ENCODE results near the gene CKS1B. TPM values are rescaled to one million over a fixed set of nuclear protein-coding genes. Genes with fewer than 3 reads are reported as not detected.
A peak's percentile ranks its signal among the peaks of the same experiment; 100 is the strongest.

The CKS1B gene
- total RNA-seq, 5 donors from 2014 or later (not counting 1 experiment from before 2014, with no cell fraction given): 7.9 to 11.8 (median 10.3) TPM

- WGBS (ENCODE audit: insufficient coverage): no CpG with 5 or more reads among the region's 6 CpGs
- Mint-ChIP-seq H3K4me1 (peaks cover 58 to 70% (median 67%) of the 10 kb centered on the region in 3 donors), H3K4me3 (peak overlapping the region in 2 of 3 donors; percentile 55 to 89), H3K36me3 (peaks cover 3% of the 10 kb centered on the region), H3K9me3 (no peaks in the 10 kb centered on the region), H3K27me3 (no peaks in the 10 kb centered on the region), H3K27ac (peak overlapping the region; percentile 81 to 82)
- Histone ChIP-seq H3K27me3 (replicated peaks in 1 of 2; ENCODE audit: control insufficient read depth in 2 of 2, extremely low read depth in 1 of 2, insufficient read depth in 2 of 2, low read length in 1 of 2) (no peaks in the 10 kb centered on the region), H3K36me3 (ENCODE audit: control insufficient read depth in 2 of 2, extremely low read depth in 1 of 2, insufficient read depth in 1 of 2, low read length in 1 of 2) (peaks cover 4 to 25% of the 10 kb centered on the region in 2 donors), H3K4me1 (ENCODE audit: control insufficient read depth in 1 of 2, extremely low read depth in 1 of 2, insufficient read depth in 2 of 2, low read length in 2 of 2) (peaks cover 39 to 56% of the 10 kb centered on the region in 2 experiments), H3K9me3 (no peaks in the 10 kb centered on the region), H3K4me3 (ENCODE audit: control insufficient read depth in 1 of 2, extremely low read depth in 1 of 2, low read length in 1 of 2) (peak overlapping the region in 1 of 2 donors; percentile 15), H3K27ac (ENCODE audit: low read length) (peak overlapping the region; percentile 50)
- ChIA-PET POLR2A (interaction anchor here in 1 of 2 donors (0.6 kb wide), 1 partner anchor 118 kb away, joined by 7 read pairs; no protein-coding TSS in a partner anchor), CTCF (interaction anchor here (0.6 to 3.5 kb wide), 18 partner anchors 11 to 458 kb away, joined by 3 to 23 read pairs (median 4); partner anchors contain the start of genes PMVK (in 2 of the 2), CKS1B (in 1 of the 2), FLAD1 (in 1 of the 2) and LENEP (in 1 of the 2))
- no peak for DNase-seq
- ATAC-seq (replicated peaks in 1 of 4): peak in 2 of 4 experiments; percentile 2 to 3
These were observed 43.5 kb downstream of the CKS1B start for GRCh38 chr1:155017946-155018316.

GRCh38 chr1:155018617-155019348, 44.3 kb downstream of the CKS1B start:
- no peak overlapping the region for H3K27ac ChIP-seq (ENCODE audit: low read length)

GRCh38 chr1:155019377-155020245, 45.1 kb downstream of the CKS1B start:
- no peaks in the 10 kb centered on the region for H3K9me3 ChIP-seq
- no peak overlapping the region for H3K4me3 ChIP-seq (ENCODE audit: control insufficient read depth in 1 of 2, extremely low read depth in 1 of 2, low read length in 1 of 2)
- Mint-ChIP-seq H3K4me3 (peak overlapping the region in 1 of 3 donors; percentile 3), H3K27me3 (no peaks in the 10 kb centered on the region), H3K4me1 (peaks cover 42 to 57% (median 56%) of the 10 kb centered on the region in 3 donors), H3K27ac (peak overlapping the region; percentile 56 to 79), H3K9me3 (no peaks in the 10 kb centered on the region), H3K36me3 (peaks cover 3% of the 10 kb centered on the region)
- H3K27ac ChIP-seq (ENCODE audit: low read length): peak overlapping the region; percentile 6
- DNase-seq: no peak
- ChIA-PET CTCF (interaction anchor here (0.7 to 1.4 kb wide), 4 partner anchors 12 to 83 kb away, joined by 3 to 10 read pairs (median 4); partner anchors contain the start of gene PMVK (in 1 of the 2)), POLR2A (interaction anchor here (0.5 to 0.6 kb wide), 2 partner anchors 66 to 556 kb away, joined by 5 read pairs; no protein-coding TSS in a partner anchor)
- H3K36me3 ChIP-seq (ENCODE audit: control insufficient read depth in 2 of 2, extremely low read depth in 1 of 2, insufficient read depth in 1 of 2, low read length in 1 of 2): peaks cover 4 to 20% of the 10 kb centered on the region in 2 donors
- WGBS (ENCODE audit: insufficient coverage): 64% methylated on average over 11 of the region's 11 CpGs
- no peaks in the 10 kb centered on the region for H3K27me3 ChIP-seq (replicated peaks in 1 of 2; ENCODE audit: control insufficient read depth in 2 of 2, extremely low read depth in 1 of 2, insufficient read depth in 2 of 2, low read length in 1 of 2)
- peaks cover 26 to 42% of the 10 kb centered on the region in 2 experiments for H3K4me1 ChIP-seq (ENCODE audit: control insufficient read depth in 1 of 2, extremely low read depth in 1 of 2, insufficient read depth in 2 of 2, low read length in 2 of 2)
- ATAC-seq (replicated peaks in 1 of 4): no peak

More at GRCh38 chr1:155018617-155019348, 44.3 kb downstream of the CKS1B start:
- Mint-ChIP-seq H3K27me3 (no peaks in the 10 kb centered on the region), H3K4me1 (peaks cover 51 to 64% (median 64%) of the 10 kb centered on the region in 3 donors), H3K4me3 (no peak overlapping the region), H3K36me3 (peaks cover 3% of the 10 kb centered on the region), H3K27ac (peak overlapping the region; percentile 56 to 79), H3K9me3 (no peaks in the 10 kb centered on the region)
- Histone ChIP-seq H3K4me3 (ENCODE audit: control insufficient read depth in 1 of 2, extremely low read depth in 1 of 2, low read length in 1 of 2) (no peak overlapping the region), H3K27me3 (replicated peaks in 1 of 2; ENCODE audit: control insufficient read depth in 2 of 2, extremely low read depth in 1 of 2, insufficient read depth in 2 of 2, low read length in 1 of 2) (no peaks in the 10 kb centered on the region), H3K36me3 (ENCODE audit: control insufficient read depth in 2 of 2, extremely low read depth in 1 of 2, insufficient read depth in 1 of 2, low read length in 1 of 2) (peaks cover 4 to 25% of the 10 kb centered on the region in 2 donors), H3K4me1 (ENCODE audit: control insufficient read depth in 1 of 2, extremely low read depth in 1 of 2, insufficient read depth in 2 of 2, low read length in 2 of 2) (peaks cover 33 to 50% of the 10 kb centered on the region in 2 experiments), H3K9me3 (no peaks in the 10 kb centered on the region)
- ATAC-seq (replicated peaks in 1 of 4) (no peak), DNase-seq (no peak)
- POLR2A ChIA-PET: interaction anchor here (0.5 to 0.6 kb wide), 3 partner anchors 33 to 555 kb away, joined by 5 to 7 read pairs (median 5); no protein-coding TSS in a partner anchor
- CTCF ChIA-PET: interaction anchor here (0.6 to 3.5 kb wide), 7 partner anchors 11 to 314 kb away, joined by 3 to 23 read pairs (median 10); partner anchors contain the start of genes FLAD1 (in 1 of the 2), PMVK (in 1 of the 2) and PYGO2 (in 1 of the 2)
- 87% methylated on average over 3 of the region's 8 CpGs for WGBS (ENCODE audit: insufficient coverage)

GRCh38 chr1:155022136-155022926, 47.9 kb downstream of the CKS1B start:
- POLR2A ChIA-PET: interaction anchor here in 1 of 2 donors (0.5 to 0.7 kb wide), 2 partner anchors 28 to 38 kb away, joined by 3 to 6 read pairs; no protein-coding TSS in a partner anchor
- Mint-ChIP-seq H3K4me1 (peaks cover 22 to 41% (median 34%) of the 10 kb centered on the region in 3 donors), H3K27ac (peak overlapping the region in 1 of 2 donors; percentile 55)

GRCh38 chr1:155022927-155023236, 48.4 kb downstream of the CKS1B start:
- Mint-ChIP-seq H3K36me3 (no peaks in the 10 kb centered on the region), H3K27me3 (no peaks in the 10 kb centered on the region), H3K9me3 (no peaks in the 10 kb centered on the region), H3K4me1 (peaks cover 17 to 37% (median 29%) of the 10 kb centered on the region in 3 donors), H3K27ac (peak overlapping the region in 1 of 2 donors; percentile 34), H3K4me3 (no peak overlapping the region)
- Histone ChIP-seq H3K36me3 (ENCODE audit: control insufficient read depth in 2 of 2, extremely low read depth in 1 of 2, insufficient read depth in 1 of 2, low read length in 1 of 2) (no peaks in the 10 kb centered on the region), H3K4me1 (ENCODE audit: control insufficient read depth in 1 of 2, extremely low read depth in 1 of 2, insufficient read depth in 2 of 2, low read length in 2 of 2) (peaks cover 5 to 9% of the 10 kb centered on the region in 2 experiments), H3K9me3 (no peaks in the 10 kb centered on the region), H3K27ac (ENCODE audit: low read length) (no peak overlapping the region), H3K27me3 (replicated peaks in 1 of 2; ENCODE audit: control insufficient read depth in 2 of 2, extremely low read depth in 1 of 2, insufficient read depth in 2 of 2, low read length in 1 of 2) (no peaks in the 10 kb centered on the region), H3K4me3 (ENCODE audit: control insufficient read depth in 1 of 2, extremely low read depth in 1 of 2, low read length in 1 of 2) (no peak overlapping the region)
- POLR2A ChIA-PET: interaction anchor here (0.5 to 0.7 kb wide), 2 partner anchors 23 to 28 kb away, joined by 3 to 4 read pairs; no protein-coding TSS in a partner anchor
- WGBS (ENCODE audit: insufficient coverage): 57% methylated on average over 4 of the region's 4 CpGs
- CTCF ChIA-PET: interaction anchor here in 1 of 2 donors (0.6 to 0.9 kb wide), 4 partner anchors 24 to 463 kb away, joined by 3 to 5 read pairs (median 3); partner anchors contain the start of gene PBXIP1
- ATAC-seq (replicated peaks in 1 of 4): no peak
- DNase-seq: no peak

More at GRCh38 chr1:155022136-155022926, 47.9 kb downstream of the CKS1B start:
- H3K9me3 ChIP-seq: no peaks in the 10 kb centered on the region
- no peaks in the 10 kb centered on the region for H3K36me3 ChIP-seq (ENCODE audit: control insufficient read depth in 2 of 2, extremely low read depth in 1 of 2, insufficient read depth in 1 of 2, low read length in 1 of 2)
- ATAC-seq (replicated peaks in 1 of 4) (no peak), DNase-seq (no peak)
- CTCF ChIA-PET: interaction anchor here (0.6 to 1.2 kb wide), 8 partner anchors 24 to 1139 kb away, joined by 3 to 6 read pairs (median 3); partner anchors contain the start of genes FLAD1 (in 1 of the 2) and PBXIP1 (in 1 of the 2)
- Mint-ChIP-seq H3K27me3 (no peaks in the 10 kb centered on the region), H3K4me3 (no peak overlapping the region), H3K9me3 (no peaks in the 10 kb centered on the region), H3K36me3 (no peaks in the 10 kb centered on the region)
- peaks cover 8 to 15% of the 10 kb centered on the region in 2 experiments for H3K4me1 ChIP-seq (ENCODE audit: control insufficient read depth in 1 of 2, extremely low read depth in 1 of 2, insufficient read depth in 2 of 2, low read length in 2 of 2)
- H3K4me3 ChIP-seq (ENCODE audit: control insufficient read depth in 1 of 2, extremely low read depth in 1 of 2, low read length in 1 of 2): no peak overlapping the region
- 98% methylated on average over 4 of the region's 8 CpGs for WGBS (ENCODE audit: insufficient coverage)
- H3K27ac ChIP-seq (ENCODE audit: low read length): no peak overlapping the region
- H3K27me3 ChIP-seq (replicated peaks in 1 of 2; ENCODE audit: control insufficient read depth in 2 of 2, extremely low read depth in 1 of 2, insufficient read depth in 2 of 2, low read length in 1 of 2): no peaks in the 10 kb centered on the region
